GM18517 (cell line): ENCODE results near the gene ZNF783.
"Not testable (repeated sequence)": the region's sequence is repeated elsewhere in the genome, so short reads cannot be mapped to it uniquely, and the experiment has no call there.

ENCODE experiments used
- ATAC-seq: cut with Tn5 transposase; IDR thresholded peaks from one replicate; pipeline ENCODE4 v1.9.1; 2021; ENCODE audit warnings: mild to moderate bottlenecking, moderate library complexity; ENCODE audit not compliant: unreplicated experiment

Gene ZNF783

GRCh38 chr7:149297034-149297755, 35.2 kb downstream of the ZNF783 start:
- no peak for ATAC-seq

- ATAC-seq: no peak
Measured at GRCh38 chr7:149300620-149301285, 38.8 kb downstream of the ZNF783 start.

DNA sequence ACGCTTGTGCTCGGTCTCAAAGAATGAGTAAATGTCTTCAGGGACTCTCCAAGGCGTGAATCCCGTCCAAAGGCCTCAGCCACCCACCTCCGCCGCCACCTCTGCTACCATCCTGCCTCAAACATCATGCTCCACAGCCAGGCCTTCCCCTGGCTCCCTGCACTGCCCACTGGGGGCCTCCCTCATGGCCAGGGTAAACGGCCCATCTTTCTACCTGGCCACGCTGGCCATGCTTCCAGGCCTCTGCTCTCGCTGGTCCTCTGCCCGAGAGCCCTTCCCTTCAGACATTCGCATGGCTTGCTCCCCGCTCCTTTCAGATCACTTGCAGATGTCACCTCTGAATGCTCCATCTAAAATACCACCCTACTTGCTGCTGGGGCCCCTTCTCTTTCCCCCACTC, 40.2 kb downstream of the ZNF783 start:
- no peak for ATAC-seq

- ATAC-seq: no peak
Measured at GRCh38 chr7:149302865-149303264, 40.9 kb downstream of the ZNF783 start.

DNA sequence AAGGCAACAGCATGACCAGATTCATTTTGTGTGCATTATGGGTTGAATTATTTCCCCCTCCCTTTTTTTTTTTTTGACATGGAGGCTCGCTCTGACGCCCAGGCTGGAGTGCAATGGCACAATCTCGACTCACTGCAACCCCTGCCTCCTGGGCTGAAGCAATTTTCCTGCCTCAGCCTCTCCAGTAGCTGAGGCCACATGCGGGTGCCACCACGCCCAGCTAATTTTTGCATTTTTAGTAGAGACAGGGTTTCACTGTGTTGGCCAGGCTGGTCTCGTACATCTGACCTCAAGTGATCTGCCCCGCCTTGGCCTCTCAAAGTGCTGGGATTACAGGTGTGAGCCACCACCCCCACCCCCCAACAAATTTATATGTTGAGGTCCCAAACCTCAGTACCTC, 42.0 kb downstream of the ZNF783 start:
- no peak for ATAC-seq

- no peak for ATAC-seq
Measured at GRCh38 chr7:149306854-149307253, 44.9 kb downstream of the ZNF783 start.

DNA sequence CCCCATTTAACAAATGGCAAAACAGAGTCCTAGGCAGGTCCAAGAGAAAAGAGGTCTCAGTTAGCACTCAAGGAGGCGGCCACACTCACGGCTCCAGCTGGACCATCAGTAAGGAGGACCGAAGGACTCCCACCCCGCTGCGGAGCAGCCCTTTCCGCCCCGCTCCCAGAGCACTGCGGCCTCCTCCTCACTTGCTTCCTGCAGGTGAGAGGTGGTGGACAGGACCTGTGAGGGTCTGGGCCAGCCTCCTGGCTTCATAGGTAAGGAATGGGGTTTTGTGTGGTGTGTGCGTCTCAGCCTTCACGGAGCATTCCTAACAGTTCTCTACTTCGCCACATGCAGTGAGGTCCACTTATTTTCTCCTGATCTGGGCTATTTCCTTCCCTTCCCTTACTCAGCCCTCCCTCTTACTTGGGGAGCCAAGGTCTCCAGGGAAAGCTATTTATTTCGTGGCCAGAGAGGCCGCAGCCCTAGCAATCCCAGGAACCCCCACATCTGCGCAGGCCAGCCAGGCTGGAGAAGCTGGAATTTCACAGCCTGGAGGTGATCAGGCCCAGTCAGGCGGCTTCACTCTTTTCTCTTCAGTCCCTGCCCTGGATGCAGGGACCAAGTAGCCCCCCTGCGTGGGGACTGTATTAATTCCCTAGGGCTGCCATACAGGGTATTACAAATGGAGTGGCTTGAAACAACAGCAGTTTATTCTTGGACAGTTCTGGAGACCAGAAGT, 45.9 kb downstream of the ZNF783 start:
- no peak for ATAC-seq

- ATAC-seq: peak; percentile 69
Measured at GRCh38 chr7:149310113-149310836, 48.3 kb downstream of the ZNF783 start.

- no peak for ATAC-seq
Measured at GRCh38 chr7:149310990-149311573, 49.1 kb downstream of the ZNF783 start.

GRCh38 chr7:149313981-149314380, 52.0 kb downstream of the ZNF783 start:
- ATAC-seq: no peak

DNA sequence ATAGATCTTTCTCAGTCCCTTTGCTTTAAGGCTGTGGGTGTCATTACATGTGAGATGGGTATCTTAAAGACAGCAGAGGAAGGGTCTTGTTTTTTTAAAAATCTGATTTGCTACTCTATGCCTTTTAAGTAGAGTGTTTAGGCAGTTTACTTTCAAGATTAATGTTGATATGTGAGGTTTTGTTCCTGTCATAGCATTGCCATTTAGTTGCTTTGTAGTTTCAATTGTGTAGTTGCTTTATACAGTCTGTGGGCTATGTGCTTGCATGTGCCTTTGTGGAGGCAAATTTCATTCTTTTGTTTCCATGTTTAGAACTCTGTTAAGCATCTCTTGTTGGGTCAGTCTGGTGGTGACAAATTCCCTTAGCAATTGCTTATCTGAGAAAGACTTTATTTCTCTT, 54.6 kb downstream of the ZNF783 start:
- no peak for ATAC-seq

DNA sequence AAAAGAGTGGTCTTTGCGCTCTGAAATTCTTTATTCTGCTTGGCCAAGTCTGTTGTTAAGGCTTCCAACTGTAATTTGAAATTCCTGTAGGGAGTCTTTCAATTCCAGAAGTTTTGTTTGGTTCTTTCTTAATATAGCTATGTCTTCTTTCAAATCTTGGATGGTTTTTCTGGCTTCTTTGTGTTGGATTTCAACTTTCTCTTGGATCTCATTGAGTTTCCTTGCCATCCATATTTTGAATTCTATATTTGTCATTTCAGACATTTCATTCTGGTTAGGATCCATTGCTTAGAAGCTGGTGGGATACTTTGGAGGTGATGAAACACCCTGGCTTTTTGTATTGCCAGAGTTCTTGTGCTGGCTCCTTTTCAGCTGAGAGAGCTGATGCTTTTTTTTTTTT, 55.5 kb downstream of the ZNF783 start:
- ATAC-seq: no peak

DNA sequence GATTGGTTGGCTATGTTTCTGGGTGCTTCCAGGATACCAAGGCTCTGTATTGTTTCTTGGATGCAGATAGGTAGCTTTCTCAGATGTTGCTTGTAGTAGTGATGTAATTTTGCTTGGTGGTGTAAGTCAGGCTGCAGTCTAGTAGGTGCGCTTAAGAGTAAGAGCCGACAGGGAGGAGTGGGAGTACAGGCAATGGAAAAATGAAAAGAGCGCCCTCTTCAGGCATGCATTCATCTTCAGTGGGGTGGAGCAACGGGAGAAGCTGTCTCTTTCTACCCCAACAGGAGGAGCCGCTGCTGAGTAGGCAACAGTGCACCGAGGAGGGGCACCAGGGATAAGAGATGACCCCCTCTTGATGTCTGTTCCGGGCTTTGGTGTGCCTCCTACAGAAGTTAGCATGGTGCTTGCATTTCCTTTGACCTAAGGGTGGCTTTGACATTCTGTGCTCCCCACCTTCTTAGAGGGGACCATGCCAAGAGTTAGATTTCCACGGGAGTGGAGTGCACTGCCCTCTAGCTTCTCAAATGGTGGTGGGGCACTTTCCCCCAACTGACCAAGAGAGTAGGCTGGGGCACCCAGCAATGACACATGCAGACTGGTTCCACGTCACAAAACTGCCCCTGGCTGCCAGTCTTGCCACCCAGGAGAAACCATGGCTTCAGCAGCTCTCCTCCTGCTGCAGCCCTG, 56.1 kb downstream of the ZNF783 start:
- no peak for ATAC-seq

GRCh38 chr7:149319376-149319775, 57.4 kb downstream of the ZNF783 start:
- no peak for ATAC-seq

GRCh38 chr7:149320313-149321124, 58.5 kb downstream of the ZNF783 start:
- no peak for ATAC-seq

GRCh38 chr7:149321125-149321905, 59.3 kb downstream of the ZNF783 start:
- not testable (repeated sequence) for ATAC-seq

GRCh38 chr7:149321978-149322541, 60.1 kb downstream of the ZNF783 start:
- ATAC-seq: no peak

DNA sequence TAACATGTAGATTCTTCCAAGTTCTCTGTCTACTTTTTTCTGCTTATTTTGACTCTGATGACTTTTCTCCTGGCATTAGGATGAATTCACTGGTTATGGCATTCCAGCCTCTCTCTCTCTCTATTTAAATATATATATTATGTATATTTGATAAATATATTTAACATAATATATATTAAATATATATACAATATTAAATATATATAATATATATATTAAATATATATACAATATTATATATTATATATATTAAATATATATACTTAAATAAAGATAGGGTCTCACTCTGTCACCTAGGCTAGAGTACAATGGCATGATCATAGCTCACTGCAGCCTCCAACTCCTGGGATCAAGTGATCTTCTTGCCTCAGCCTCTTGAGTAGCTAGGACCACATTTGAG, 60.7 kb downstream of the ZNF783 start:
- no peak for ATAC-seq
